ENCODE results near the gene ANKRD13A.
A peak's percentile ranks its signal among the peaks of the same experiment; 100 is the strongest.
"Not testable (repeated sequence)": the region's sequence is repeated elsewhere in the genome, so short reads cannot be mapped to it uniquely, and the experiment has no call there.

ANKRD13A gene

GRCh38 chr12:110067531-110067930, 68.3 kb downstream of the ANKRD13A start:
- CTCF ChIA-PET = interaction anchor here (1.0 kb wide), 1 partner anchor 32 kb away, joined by 4 read pairs; no protein-coding TSS in a partner anchor
- no peak for DNase-seq (ENCODE audit: low read depth, low spot score)
- H3K4me3 ChIP-seq (ENCODE audit: low read depth, low read length) = no peak overlapping the region
- no peak for TF ChIP-seq CTCF (IDR thresholded peaks at IDR 0.05; ENCODE audit: insufficient read depth, low read length, missing control alignments)
- POLR2A ChIA-PET = no interaction called here

GRCh38 chr12:110068115-110068514, 68.9 kb downstream of the ANKRD13A start:
- H3K4me3 ChIP-seq (ENCODE audit: low read depth, low read length); POLR2A ChIA-PET; DNase-seq (ENCODE audit: low read depth, low spot score): not testable (repeated sequence)
- CTCF ChIA-PET = interaction anchor here (1.0 kb wide), 1 partner anchor 32 kb away, joined by 3 read pairs; no protein-coding TSS in a partner anchor

- ChIA-PET POLR2A (interaction anchor here (0.6 kb wide), 1 partner anchor 13 kb away, joined by 6 read pairs; no protein-coding TSS in a partner anchor), CTCF (interaction anchor here (1.0 to 1.2 kb wide), 2 partner anchors 8 to 31 kb away, joined by 3 read pairs; no protein-coding TSS in a partner anchor)
These were observed 69.4 kb downstream of the ANKRD13A start for GRCh38 chr12:110068654-110069053.

DNA sequence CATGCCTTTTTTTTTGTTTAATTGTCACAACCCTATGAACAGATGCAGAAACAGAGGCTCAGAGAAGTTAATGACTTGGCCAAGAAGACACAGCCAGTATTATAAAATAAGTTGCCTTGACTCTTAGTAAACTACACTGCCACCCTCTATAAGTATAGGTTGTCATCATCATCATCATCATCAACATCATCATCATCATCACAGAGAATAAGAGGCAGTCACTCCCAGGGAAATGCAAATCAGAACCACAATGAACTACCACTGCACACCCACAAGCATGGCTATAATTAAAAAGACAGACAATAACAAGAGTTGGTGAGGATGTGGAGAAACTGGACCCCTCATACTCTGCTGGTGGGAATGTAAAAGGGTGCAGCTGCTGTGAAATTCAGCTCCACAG, 72.3 kb downstream of the ANKRD13A start:
- no peak for DNase-seq (ENCODE audit: low read depth, low spot score)
- POLR2A ChIA-PET = no interaction called here
- no peak for TF ChIP-seq CTCF (IDR thresholded peaks at IDR 0.05; ENCODE audit: insufficient read depth, low read length, missing control alignments)
- no peak overlapping the region for H3K4me3 ChIP-seq (ENCODE audit: low read depth, low read length)
- CTCF ChIA-PET = interaction anchor here (1.2 kb wide), 1 partner anchor 13 kb away, joined by 3 read pairs; no protein-coding TSS in a partner anchor

More at GRCh38 chr12:110068654-110069053, 69.4 kb downstream of the ANKRD13A start:
- TF ChIP-seq CTCF (IDR thresholded peaks at IDR 0.05; ENCODE audit: insufficient read depth, low read length, missing control alignments) = no peak
- H3K4me3 ChIP-seq (ENCODE audit: low read depth, low read length) = no peak overlapping the region
- DNase-seq (ENCODE audit: low read depth, low spot score) = no peak

- ChIA-PET CTCF (no interaction called here), POLR2A (no interaction called here)
- TF ChIP-seq CTCF (IDR thresholded peaks at IDR 0.05; ENCODE audit: insufficient read depth, low read length, missing control alignments) = no peak
- DNase-seq (ENCODE audit: low read depth, low spot score) = no peak
- no peak overlapping the region for H3K4me3 ChIP-seq (ENCODE audit: low read depth, low read length)
These were observed 72.7 kb downstream of the ANKRD13A start for GRCh38 chr12:110071967-110072366.

- H3K4me3 ChIP-seq (ENCODE audit: low read depth, low read length); POLR2A ChIA-PET; CTCF ChIA-PET; DNase-seq (ENCODE audit: low read depth, low spot score): not testable (repeated sequence)
These were observed 73.4 kb downstream of the ANKRD13A start for GRCh38 chr12:110072636-110073035.

GRCh38 chr12:110073049-110073831, 74.0 kb downstream of the ANKRD13A start:
- ChIA-PET CTCF (interaction anchor here (0.6 to 2.0 kb wide), 5 partner anchors 13 to 245 kb away, joined by 3 to 5 read pairs (median 3); no protein-coding TSS in a partner anchor), POLR2A (no interaction called here)
- no peak for DNase-seq (ENCODE audit: low read depth, low spot score)
- no peak for TF ChIP-seq CTCF (IDR thresholded peaks at IDR 0.05; ENCODE audit: insufficient read depth, low read length, missing control alignments)
- peak overlapping the region; percentile 44 for H3K4me3 ChIP-seq (ENCODE audit: low read depth, low read length)
